ENCODE measurements around the gene CAST.

GRCh38 chr5:96730586-96730985 is 68.4 kb downstream of the CAST start:
- no peak for TF ChIP-seq POLR2A (IDR thresholded peaks at IDR 0.05; ENCODE audit: low read depth, low read length)
- no peak for TF ChIP-seq TAF1 (IDR thresholded peaks at IDR 0.05; ENCODE audit: borderline replicate concordance, low read depth, low read length)
- no peak for TF ChIP-seq POLR2AphosphoS5 (IDR thresholded peaks at IDR 0.05; ENCODE audit: low read depth, low read length)
